ENCODE data around the gene SAP30. TPM values are rescaled to one million over a fixed set of nuclear protein-coding genes. Genes with fewer than 3 reads are reported as not detected.

Gene SAP30
- total and polyA plus RNA-seq, 2 of the 4 experiments (the other 2 are of a cell fraction): 3.8 to 11.7 TPM

GRCh38 chr4:173380987-173381386, 10.2 kb downstream of the SAP30 start:
- peaks cover 0 to 1% of the 10 kb centered on the region in 2 experiments; a peak in 1 of 4 replicates for H3K79me1 ChIP-seq (ENCODE audit: low read depth in 1 of 2, low read length in 2 of 2)
- TF ChIP-seq POLR2A (IDR thresholded peaks at IDR 0.05; ENCODE audit: low read depth, low read length): no peak
- TF ChIP-seq CEBPB (IDR thresholded peaks at IDR 0.05; ENCODE audit: low read depth, low read length): no peak
- TF ChIP-seq CHD1 (IDR thresholded peaks at IDR 0.05; ENCODE audit: low read depth, low read length): no peak
- TF ChIP-seq MAZ (IDR thresholded peaks at IDR 0.05; ENCODE audit: borderline replicate concordance, low read depth, low read length): no peak
- no peak for TF ChIP-seq FOS (IDR thresholded peaks at IDR 0.05; ENCODE audit: low read depth, low read length)
- TF ChIP-seq CTCF (conservative IDR thresholded peaks at IDR 0.05; ENCODE audit: low read depth, low read length): no peak
- TF ChIP-seq USF2 (IDR thresholded peaks at IDR 0.05; ENCODE audit: low read depth, low read length): no peak
- TF ChIP-seq RCOR1 (IDR thresholded peaks at IDR 0.05; ENCODE audit: insufficient replicate concordance, low read length): no peak
- TF ChIP-seq RFX5 (IDR thresholded peaks at IDR 0.05; ENCODE audit: low read depth, low read length): no peak
- TF ChIP-seq NFE2L2 (IDR thresholded peaks at IDR 0.05; ENCODE audit: low read depth, low read length): no peak
- TF ChIP-seq MXI1 (IDR thresholded peaks at IDR 0.05; ENCODE audit: borderline replicate concordance, low read depth, low read length): no peak
- no peak for TF ChIP-seq ELK1 (IDR thresholded peaks at IDR 0.05; ENCODE audit: borderline replicate concordance, low read depth, low read length)
- TF ChIP-seq BHLHE40 (IDR thresholded peaks at IDR 0.05; ENCODE audit: low read depth, low read length): no peak
- TF ChIP-seq SMC3 (IDR thresholded peaks at IDR 0.05; ENCODE audit: low read depth, low read length): no peak
- TF ChIP-seq MAFK (IDR thresholded peaks at IDR 0.05; ENCODE audit: low read depth, low read length): no peak
- no peak for TF ChIP-seq RAD21 (IDR thresholded peaks at IDR 0.05; ENCODE audit: low read length)
- no peaks in the 10 kb centered on the region for H3K9me1 ChIP-seq (ENCODE audit: insufficient read depth, low read length)
- H3K14ac ChIP-seq (replicated peaks; ENCODE audit: low read depth, low read length): no peak overlapping the region
- H2BK20ac ChIP-seq (ENCODE audit: low read depth, low read length): no peak overlapping the region
- H2AFZ ChIP-seq (replicated peaks; ENCODE audit: low read length, poor library complexity): no peak overlapping the region
- no TSS peak for BruUV-seq (replicated peaks)
- H3K4me3 ChIP-seq (ENCODE audit: insufficient read depth, low read depth, low read length): no peak overlapping the region
- H4K20me1 ChIP-seq (ENCODE audit: insufficient read depth, low read length): no peaks in the 10 kb centered on the region
- H3K18ac ChIP-seq (ENCODE audit: low read depth, low read length): no peak overlapping the region
- no peak overlapping the region for H2BK120ac ChIP-seq (ENCODE audit: low read depth, low read length)
- DNase-seq: no peak
- H3K4me2 ChIP-seq (ENCODE audit: low read depth, low read length): no peak overlapping the region
- no peak overlapping the region for H3K9ac ChIP-seq (ENCODE audit: low read depth, low read length)
- dilution Hi-C loops (cut with HindIII; ENCODE audit: low sequenced_read_pairs, unreplicated experiment) (no loop called here), in situ Hi-C loops (cut with MboI; ENCODE audit: low sequenced_read_pairs) (no loop called here), intact Hi-C loops (cut with micrococcal nuclease) (no loop called here)
- H3K36me3 ChIP-seq (ENCODE audit: control insufficient read depth, insufficient read depth, low read length): 0 out of 2 replicates have a peak, but pooled peaks cover 1% of the 10 kb centered on the region
- H4K91ac ChIP-seq (ENCODE audit: insufficient read depth, low read depth, low read length): no peak overlapping the region
- H3K27me3 ChIP-seq (ENCODE audit: control insufficient read depth, insufficient read depth, low read length): no peaks in the 10 kb centered on the region
- H3K27ac ChIP-seq (ENCODE audit: insufficient read depth, low read length): no peak overlapping the region
- H2BK5ac ChIP-seq (ENCODE audit: low read depth, low read length, poor library complexity, severe bottlenecking): no peak overlapping the region
- no peak overlapping the region for H4K8ac ChIP-seq (ENCODE audit: low read depth in 2 of 2, low read length in 2 of 2)
- H3K4me1 ChIP-seq (ENCODE audit: control insufficient read depth, insufficient read depth, low read length): no peaks in the 10 kb centered on the region
- no peak for ATAC-seq (ENCODE audit: low read depth)
- no peak overlapping the region for H2AK5ac ChIP-seq (ENCODE audit: low read depth, low read length)
- ChIA-PET POLR2A (ENCODE audit: unreplicated experiment) (no interaction called here), CTCF (no interaction called here)
- no peak overlapping the region for H2BK15ac ChIP-seq (ENCODE audit: low read depth, low read length)
- H4K5ac ChIP-seq (ENCODE audit: low read depth, low read length): no peak overlapping the region
- H3K9me3 ChIP-seq (ENCODE audit: control insufficient read depth, insufficient read depth, low read length): no peaks in the 10 kb centered on the region
- no peak overlapping the region for H3K56ac ChIP-seq (ENCODE audit: extremely low read depth, insufficient read depth, low read length)
- H3K4ac ChIP-seq (ENCODE audit: low read depth, low read length): no peak overlapping the region
- no peak overlapping the region for H2AK9ac ChIP-seq (replicated peaks; ENCODE audit: low read depth, low read length, poor library complexity)
- no peak overlapping the region for H3K23ac ChIP-seq (ENCODE audit: low read depth, low read length)
